GM18511 (cell line): ENCODE measurements around the gene AUTS2.

Experiments used
- ATAC-seq: cut with Tn5 transposase; IDR thresholded peaks from one replicate; pipeline ENCODE4 v1.9.1; 2021; ENCODE audit warnings: mild to moderate bottlenecking, moderate library complexity; ENCODE audit not compliant: unreplicated experiment

AUTS2 gene

DNA sequence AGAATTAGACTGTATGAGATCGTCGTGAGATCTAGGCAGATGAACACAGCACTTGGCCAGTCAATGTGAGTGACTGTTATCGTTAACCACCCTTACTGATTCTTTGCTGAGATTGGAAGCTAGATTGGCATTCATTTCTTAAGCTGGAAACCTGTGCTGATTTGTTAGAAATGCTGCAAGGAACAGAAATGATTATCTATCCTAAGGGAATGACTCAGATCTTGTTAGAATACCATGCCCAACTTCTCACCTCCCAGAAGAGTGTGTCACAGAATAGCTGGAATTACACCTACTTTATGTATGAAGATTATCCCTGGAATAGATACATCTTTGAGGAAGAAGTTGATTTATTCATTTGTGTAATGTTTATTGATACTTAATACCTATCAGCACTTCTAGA lies 275.2 kb downstream of the AUTS2 start:
- ATAC-seq, result no peak

- ATAC-seq, result no peak
Measured at GRCh38 chr7:69878015-69878414, 279.7 kb downstream of the AUTS2 start.

- ATAC-seq, result no peak
Measured at GRCh38 chr7:69878591-69878990, 280.3 kb downstream of the AUTS2 start.

GRCh38 chr7:69879989-69880388 lies 281.7 kb downstream of the AUTS2 start:
- ATAC-seq, result no peak

DNA sequence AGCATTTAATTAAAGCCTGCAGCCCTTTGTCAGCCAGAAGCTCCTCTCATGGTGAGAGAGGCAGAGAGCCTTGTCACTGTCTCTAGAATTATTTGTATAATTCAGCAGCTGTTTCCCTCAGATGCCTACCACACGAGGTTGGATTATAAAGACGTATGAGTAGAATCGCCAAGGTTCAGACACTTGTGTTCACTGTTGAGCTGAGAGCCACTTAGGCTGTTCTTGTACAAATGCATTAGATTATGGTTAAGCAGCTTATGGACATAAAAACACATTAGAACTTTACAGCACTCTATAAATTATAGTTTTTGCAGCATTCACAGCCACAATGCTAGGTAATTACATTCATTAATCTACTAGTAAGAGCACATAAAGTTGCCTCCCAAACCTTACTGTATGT lies 282.6 kb downstream of the AUTS2 start:
- no peak for ATAC-seq

DNA sequence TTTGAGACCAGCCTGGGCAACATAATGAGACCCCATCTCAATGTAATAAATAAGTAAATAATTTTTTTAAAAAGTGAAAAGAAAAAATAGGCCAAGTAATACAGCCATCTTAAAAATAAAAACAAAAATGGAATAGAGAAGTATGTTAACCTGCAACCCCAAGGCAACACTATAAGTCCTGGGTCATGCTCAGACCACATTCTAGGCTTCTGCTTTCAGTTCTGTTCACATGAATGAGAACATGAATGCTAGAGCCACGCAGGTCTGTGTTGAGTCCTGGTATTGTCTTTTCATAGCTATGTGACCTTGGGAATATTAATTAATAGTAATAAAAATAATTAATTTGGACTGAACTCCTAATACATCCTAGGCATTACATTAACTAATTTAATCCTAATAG lies 284.0 kb downstream of the AUTS2 start:
- ATAC-seq, result no peak

DNA sequence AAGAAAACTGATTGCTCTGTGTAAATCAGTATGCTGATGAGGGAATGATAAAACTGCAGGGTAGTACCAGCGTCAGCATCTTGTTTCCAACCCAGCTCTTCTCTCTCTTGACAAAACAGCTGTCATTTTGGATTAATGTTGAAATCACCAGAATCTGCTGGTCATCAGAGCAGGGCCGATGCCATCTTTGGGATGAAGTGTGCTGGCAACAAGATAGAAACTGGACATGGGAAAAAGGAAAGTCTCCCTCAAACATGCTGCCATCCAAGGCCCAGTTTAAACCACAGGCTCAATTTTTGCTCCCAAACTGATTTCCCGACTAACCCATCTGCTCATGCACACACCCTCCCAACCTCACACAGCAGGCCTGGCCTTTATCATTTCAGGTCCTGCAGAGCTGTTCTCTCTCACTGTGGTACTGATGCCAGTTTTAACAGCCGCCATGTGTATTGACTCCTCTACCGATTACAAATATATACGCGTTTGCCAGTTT lies 285.2 kb downstream of the AUTS2 start:
- ATAC-seq, result no peak

DNA sequence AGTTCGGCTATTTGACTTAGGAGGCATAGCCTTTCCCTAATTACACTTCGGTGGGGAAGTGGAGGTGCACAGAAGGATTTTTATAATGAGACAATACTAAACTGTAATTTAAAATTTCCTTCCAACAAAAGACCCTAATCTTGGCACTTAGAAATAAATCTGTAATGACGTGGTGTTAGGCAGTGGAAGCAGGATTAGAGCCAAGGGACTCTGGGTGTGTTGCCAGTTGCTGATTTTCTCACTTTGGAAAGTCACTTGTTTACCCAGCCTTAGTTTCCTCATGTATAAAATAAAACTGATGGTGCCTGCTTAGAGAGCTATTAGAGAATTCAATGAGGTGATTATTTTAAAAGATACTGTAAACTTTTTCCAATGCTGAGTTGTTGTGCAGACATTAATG lies 287.2 kb downstream of the AUTS2 start:
- ATAC-seq, result no peak

- ATAC-seq, result peak; percentile 78
Measured at GRCh38 chr7:69889338-69889975, 291.2 kb downstream of the AUTS2 start.

DNA sequence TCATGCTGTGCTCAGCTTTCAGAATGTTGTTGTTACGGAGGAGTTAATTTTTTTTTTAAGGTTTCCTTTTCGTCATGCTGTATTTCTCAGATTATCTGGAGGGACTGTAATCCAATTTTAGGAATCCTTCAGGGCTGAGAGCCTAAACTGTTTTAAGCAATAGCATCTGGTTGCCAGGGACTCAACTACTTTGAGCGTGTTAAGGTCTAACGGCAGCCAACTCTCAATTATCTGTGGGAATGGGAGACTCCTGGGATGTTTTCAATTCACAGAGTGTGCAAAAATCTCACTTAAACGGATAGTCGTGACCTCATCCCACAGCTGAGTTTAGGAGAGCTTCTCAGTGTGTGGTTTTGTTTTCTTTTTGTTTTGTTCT lies 291.7 kb downstream of the AUTS2 start:
- no peak for ATAC-seq

- ATAC-seq, result no peak
Measured at GRCh38 chr7:69892790-69893189, 294.5 kb downstream of the AUTS2 start.

DNA sequence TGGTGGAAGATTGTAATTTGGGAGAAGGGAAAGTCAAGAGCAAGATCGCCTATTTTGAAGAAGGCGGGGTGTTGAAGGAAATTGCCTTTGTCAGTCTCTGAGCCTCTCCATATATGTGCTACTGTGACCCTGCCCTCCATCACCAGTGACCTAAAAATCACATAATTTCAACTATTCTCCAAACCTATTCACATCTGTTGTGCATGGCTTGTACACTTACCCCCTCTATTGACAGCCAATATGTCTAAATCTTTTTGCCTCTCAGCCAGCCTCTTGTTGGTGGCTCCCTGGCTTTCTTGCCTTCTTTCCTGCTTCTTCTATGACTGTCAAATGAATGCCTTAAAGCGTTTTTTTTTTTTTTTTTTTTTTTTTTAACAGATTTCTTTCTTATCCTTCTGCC lies 295.6 kb downstream of the AUTS2 start:
- ATAC-seq, result no peak

- ATAC-seq, result no peak
Measured at GRCh38 chr7:69895446-69895845, 297.2 kb downstream of the AUTS2 start.

DNA sequence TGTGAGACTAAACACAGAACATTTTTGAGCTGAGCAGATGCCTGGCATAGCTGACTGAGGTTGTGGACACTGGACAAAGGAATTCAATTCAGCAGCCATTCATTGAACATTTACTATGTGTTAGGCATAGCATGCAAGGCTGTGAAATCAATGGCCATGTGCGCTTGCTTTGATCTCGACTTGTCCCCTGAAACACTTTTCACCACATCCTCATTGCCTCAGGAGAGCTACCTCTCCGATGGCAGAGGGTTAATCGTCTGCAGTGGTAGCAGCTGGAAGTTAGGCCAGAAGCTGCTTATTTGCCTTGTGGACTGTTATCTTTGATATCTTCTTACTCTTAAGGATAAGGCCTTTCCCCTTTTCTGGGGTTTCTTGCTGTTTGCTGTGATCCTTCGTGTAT lies 297.8 kb downstream of the AUTS2 start:
- no peak for ATAC-seq

- ATAC-seq, result peak; percentile 85
Measured at GRCh38 chr7:69898189-69898588, 299.9 kb downstream of the AUTS2 start.

- ATAC-seq, result no peak
Measured at GRCh38 chr7:69903410-69903809, 305.1 kb downstream of the AUTS2 start.

GRCh38 chr7:69906283-69906995 lies 308.2 kb downstream of the AUTS2 start:
- ATAC-seq, result peak; percentile 96

DNA sequence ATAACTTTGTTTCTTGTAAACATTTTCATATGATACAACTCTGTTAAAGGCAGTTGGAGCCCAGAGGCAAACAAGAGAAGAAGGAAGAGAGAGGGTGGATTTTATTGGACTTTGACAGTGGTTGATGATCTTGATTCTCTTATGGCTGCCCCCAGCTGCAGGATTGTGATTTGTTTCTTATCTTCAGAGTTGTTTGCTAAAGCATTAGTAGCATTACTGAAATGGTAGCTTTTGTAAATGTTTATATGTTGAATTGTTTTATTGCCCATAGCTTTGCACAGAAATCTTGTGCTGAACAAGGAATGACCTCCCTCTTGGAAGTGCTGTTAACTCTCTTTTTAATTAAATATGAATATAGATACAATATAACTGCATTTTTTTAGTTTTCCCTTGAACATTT lies 309.4 kb downstream of the AUTS2 start:
- no peak for ATAC-seq

GRCh38 chr7:69908454-69908853 lies 310.2 kb downstream of the AUTS2 start:
- no peak for ATAC-seq

GRCh38 chr7:69910150-69910549 lies 311.9 kb downstream of the AUTS2 start:
- ATAC-seq, result no peak

DNA sequence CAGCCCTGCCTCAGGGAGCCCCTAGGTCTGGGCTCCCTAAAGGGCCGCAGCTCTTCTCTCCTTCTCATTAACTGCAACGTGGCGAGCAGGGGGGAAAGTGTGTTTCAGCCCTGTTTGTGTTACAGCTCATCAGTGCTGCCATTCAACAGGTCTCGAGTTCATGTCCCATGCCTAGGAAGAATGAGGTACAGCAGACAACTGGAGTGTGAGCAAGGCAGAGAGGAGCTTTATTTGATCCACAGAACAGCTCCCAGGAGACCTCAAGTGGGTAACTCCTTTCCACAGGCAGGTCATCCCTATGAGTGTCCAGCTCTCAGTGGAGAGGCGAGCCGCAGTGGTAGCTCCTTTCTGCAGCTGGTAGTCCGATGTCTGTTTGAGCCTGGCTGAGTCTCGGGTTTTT lies 313.1 kb downstream of the AUTS2 start:
- ATAC-seq, result no peak

- ATAC-seq, result no peak
Measured at GRCh38 chr7:69912141-69912540, 313.9 kb downstream of the AUTS2 start.

- ATAC-seq, result no peak
Measured at GRCh38 chr7:69912846-69913245, 314.6 kb downstream of the AUTS2 start.
